Hypothalamus (tissue), 51 donors: ENCODE results near the gene ESAM.

Source experiments
- DNase-seq, 51 donors: peaks; one replicate each; lab custom pipeline; 2025; lab: John Stamatoyannopoulos, UW

Gene ESAM

DNA sequence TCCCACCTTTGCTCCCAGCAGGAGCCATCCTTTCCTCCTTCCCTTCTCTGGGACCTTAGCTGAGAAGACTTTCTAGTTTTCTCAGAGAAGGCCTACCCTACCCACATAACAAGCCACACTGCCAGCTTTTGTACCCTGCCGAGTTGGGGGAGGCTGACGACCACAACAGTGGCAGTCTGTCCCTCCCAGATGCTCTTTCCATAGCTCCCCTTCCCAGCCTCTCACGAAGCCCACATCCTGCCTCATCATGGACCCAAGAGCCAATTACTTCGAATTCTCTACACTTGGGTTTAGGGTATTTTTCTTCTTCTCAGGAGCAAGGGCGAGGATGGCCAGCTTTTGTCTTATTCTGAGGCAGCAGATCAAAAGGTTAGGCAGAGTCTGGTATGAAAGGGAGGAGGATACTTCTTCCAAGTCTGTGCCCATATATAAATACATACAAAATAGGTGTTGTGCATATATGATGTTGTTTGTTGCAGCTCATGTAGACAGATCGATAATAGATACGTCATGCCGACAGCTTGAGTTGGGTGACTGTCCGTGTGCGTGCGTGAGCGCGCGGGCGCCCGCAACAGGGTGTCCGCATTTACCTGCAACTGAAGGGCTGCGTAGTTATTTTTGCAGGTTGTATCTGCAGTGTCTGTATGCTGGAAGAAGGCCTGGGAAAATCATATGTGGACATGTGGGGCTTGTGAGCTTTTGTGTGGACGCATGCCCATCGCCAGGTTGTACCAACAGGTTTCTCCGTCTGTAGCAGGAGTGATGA is 23.2 kb downstream of the ESAM start:
- DNase-seq = no peak

DNA sequence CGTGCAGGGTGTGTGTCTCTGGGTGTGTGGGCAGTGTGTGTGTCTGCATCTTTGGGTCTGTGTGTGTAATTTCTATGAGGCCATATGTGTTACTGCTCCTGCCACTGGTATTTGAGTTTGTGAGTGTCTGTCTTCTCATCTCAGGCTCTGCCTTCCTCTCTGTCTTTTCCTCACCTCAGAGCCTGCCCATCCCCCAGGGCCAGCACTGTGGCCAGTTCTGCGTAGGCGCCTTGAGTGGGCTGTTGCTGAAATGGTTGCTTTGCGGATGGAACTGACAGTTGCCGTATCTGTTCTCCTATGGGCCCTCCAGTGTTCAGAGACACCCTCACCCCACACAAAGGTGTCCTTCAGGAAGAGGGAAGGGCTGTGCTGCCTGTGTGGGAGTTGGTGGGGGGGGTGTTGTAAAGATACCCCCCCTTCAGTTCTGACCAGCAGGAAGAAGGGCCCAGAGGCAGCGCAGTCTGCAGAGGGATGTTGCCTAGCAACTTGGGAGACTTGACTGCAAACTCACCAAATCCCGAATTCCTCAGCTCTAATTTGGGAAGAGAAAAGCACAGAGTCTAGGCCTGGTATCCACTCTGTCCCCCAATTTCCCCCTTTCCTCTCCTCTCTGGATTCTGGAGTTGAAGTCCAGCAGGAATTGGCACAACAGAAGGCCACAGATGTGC is 24.3 kb downstream of the ESAM start:
- DNase-seq = peak in 5 of 51 donors; percentile 19 to 44 (median 24)

DNA sequence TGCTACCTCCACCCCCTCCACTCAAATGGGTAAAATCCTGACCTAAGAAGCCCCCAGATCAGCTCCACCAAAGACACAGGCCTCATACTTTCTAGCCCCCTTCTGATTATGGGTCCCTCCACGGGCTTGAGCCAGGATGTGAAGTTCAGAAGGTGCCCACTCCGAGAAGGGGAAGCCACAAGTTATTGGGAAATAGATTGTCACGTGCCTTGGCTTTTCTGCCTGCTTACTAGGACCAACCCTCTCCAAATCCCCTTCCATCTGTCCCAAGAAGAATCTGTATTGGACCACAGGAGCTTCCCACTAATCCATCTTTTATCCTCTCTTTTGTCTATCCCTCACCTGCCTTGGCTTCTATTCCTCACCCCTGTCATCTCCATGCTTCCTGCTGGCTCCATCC is 25.4 kb downstream of the ESAM start:
- DNase-seq = no peak

DNA sequence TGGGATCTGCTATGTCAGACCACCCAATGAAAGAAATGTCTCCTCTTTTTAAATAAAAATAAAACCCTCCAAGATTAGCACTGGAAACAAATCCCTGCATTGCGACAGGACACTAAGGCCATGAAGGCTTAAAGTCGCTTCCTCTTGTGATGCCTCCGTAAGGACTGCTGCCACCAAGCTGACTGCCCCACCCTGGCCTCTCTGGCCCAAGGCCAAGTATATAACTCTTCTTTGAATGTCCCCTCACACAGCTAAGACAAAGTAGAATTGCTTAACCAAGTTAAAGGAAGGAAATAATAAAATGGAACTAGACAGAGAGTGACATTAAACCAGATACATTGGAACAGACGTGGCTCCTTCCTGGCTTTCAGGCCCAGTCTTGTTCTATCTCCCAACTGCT is 29.9 kb downstream of the ESAM start:
- DNase-seq = no peak

DNA sequence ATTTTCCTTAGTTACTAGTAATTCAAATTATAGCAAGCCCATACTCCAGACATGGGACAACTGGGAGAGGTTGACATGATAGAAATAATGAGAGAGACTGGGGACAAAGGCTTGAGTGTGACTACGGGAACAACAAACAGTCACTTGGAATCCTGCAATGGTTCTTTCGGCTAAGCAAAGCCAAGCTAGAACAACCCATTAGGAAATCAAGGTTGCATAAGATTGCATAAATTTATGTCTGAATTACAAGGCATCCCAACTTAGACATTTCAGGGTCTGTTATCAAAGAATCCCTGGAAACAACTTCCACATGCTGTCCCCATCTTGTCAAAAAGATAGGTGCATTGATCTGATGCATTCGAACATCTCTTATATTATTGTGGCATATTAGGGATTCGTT is 32.5 kb downstream of the ESAM start:
- DNase-seq = no peak

DNA sequence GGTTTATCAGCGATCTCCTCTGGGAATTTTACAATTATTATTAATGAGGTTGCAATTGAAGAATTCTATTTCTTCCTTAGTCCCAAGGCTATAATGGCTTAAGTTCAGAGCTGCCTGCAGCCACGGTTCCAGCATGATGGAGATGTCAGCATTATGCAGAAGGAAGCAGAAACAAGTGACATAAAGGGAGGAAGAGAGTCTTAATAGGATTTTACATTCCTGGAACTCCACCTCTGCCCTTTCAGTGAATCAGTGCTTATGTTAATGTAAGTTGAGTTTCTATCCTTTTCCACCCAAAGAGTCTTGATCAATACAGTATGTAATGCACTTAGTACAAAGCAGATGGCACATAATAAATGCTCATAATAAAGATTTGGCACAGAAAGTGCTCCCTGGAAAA is 34.0 kb downstream of the ESAM start:
- DNase-seq = no peak

DNA sequence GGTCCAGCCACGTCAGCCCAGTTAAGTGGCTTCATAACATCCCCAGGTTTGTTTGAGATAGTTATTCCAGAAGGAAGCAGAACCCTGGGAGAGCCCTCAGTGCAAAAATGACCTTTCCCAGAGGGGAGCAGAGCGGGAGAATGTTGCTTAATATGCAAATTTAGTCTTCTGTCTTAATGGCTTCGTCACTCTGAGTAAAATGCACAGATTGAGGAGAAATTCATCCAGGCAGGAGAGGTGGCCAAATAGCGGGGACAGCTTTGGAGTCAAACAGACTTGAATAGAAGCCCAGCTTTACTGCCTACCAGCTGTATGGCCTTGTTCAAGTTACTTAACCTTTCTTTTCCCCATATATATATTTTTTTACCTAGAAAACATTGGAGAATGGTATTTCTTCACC is 34.6 kb downstream of the ESAM start:
- DNase-seq = no peak

DNA sequence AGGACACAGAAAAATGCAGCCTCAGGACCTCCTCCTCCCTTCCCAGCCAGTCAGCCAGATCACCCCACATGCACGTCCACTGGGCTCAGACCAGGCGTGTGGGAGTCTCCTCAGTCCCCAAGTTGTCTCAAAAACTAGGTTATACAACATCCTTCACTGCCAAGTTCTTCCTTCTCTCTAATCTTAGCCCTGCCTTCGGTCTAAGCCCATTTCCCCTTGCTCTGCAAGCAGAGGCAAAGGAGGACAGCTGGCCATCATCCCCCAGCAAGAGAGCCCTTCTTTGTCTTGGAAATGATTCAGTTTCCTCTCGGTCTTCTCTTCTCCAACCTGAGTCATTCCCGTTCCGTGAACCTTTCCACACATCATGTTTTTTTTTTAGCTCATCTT is 36.4 kb downstream of the ESAM start:
- DNase-seq = no peak

DNA sequence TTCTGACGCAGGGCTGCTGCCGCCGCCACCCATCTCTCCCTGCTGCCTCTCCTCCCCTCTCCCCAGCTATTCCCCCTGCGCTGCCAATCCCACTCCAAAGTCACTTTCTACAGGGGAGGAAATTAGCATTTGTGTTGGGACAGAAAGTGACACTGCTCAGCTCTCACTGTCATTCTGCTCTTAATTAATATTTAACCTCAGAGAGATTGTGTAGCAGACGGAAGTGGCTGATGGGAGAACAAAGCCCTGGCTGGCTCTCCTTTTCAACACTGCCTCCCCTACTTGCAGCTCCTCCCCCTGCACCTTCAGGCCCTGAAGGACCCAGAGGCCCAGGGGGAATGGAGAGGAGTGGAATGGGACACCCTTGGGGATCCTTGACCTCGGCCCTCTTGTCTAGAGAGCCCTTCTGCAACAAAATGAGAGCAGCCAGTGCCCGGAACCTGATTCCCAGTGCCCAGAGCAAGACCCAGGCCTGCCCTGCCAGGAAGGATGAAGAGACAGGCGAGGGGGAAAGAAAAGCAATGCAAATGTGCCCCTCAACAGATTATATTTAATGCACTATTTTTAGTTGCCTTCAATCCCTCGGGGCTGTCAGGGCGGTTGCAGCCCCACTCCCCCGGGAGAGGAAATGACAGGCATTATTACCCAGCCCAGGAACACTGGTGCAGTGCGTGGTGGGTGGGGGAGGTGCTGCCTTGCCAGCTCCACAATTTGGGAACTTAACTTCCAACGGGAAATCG is 36.9 kb downstream of the ESAM start:
- DNase-seq = no peak

DNA sequence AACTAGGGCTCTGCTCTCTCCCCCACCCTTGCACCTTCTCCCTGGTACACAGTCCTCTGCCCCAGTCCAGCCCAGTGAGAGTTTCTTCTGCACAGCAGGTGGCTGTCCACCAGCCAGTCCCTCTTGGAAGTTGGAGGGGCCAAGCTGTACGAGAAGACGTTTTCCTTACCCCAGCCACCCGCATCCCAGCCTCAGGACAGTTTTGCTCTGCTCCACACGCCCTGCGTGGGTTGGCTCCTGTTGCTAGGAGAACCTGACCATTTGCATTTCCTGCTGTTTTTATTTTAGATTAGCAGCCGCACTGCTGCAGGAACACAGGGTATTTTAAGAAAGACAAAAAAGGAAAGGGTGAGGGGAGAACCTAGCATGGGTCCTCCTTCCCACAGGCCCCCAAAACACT is 39.9 kb downstream of the ESAM start:
- DNase-seq = no peak

DNA sequence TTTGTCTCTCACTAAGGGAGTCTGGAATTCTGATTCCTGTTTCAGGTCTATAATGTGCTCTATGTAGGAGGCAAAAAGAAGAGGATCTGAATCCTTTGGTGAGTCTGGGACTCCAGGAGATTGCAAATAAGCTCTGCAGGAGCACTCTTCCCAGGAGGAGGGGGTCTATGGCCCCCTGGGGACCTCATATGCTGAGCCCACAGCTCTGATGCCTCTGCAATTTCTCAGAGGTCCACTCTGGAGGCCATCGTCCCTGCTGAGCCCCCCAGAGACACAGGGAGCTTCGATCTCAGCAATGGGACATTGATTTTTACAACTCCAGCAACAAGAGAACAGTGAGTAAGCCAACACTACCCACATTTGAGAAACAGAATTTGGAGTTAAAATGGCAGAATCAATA is 42.6 kb downstream of the ESAM start:
- DNase-seq = no peak

DNA sequence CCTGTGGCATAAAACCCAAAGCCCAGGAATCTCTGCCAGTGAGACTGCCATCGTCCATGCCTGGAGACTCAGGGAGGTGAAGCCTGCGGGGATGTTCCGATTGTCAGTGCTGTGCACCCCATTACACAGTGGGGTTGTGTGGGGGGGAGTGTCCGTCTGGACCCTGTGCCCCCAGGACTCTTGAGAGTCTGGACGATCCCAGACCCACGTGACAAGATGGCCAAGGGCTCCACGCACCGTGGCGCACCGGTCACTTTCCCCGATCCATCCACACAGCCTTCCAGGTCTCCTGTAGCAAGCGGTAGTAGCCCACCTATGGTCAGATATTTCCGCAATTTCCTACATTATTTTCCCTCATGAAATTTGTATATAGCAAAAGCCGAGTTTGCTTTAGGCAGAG is 43.3 kb downstream of the ESAM start:
- DNase-seq = no peak

DNA sequence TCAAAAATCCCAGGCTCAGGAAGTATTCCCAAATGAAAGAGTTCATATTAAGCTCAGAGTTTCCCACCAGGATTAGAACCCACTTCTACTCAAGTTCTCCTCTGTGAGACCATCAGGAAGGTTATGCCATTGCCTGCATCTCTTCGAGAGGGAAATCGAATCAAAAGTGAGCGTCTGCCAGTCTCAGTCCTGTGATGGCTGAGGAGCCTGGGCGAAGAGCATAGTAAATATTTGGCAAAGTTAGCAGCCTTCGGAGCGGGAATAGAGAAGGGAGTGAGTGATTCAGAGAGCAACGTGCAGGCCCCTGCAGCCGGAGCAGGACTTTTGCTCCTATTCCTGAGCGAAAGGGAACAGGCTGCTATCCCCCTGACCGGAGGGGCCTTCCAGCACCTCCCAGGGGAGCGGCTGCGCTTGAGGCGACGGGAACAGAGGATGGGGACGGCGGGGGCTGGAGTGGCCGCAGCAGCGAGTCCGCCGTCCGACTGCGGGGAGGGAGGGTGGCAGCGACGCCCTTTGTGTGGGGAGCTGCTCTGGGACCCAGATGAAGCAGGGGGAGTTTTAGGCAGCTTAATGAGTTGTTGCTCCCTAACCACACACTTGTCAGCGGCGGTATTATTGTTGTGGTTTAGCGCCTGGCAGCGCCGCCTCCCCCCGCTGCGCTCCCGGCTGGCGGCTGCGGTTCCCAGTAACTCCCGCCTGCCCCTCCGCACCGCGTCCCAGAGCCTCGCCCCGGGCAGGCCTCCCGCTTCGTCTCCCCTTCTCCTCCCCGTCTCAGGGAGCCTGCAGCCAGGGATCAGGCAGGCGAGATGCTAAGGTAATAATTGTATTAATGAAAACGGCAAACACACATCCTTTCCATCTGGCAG is 44.1 kb downstream of the ESAM start:
- DNase-seq = peak in 1 of 51 donors; percentile 14

DNA sequence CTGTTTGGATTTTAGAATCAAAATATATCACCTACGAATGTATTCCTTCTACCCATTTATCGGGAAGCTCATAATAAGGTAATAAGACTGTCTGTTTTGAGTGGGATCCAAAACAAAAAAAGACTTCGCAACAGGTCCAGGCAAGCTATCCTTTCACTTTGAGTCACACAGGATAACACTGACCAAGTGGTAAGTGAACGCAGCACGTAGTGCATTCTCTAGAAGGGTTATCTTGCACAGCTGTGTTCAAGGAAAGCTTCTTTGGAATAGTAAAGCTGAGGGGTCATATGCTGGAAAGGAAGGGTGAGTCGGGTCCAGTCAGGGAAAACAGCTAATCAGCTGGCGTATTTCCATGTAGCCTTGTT is 44.7 kb downstream of the ESAM start:
- DNase-seq = no peak

DNA sequence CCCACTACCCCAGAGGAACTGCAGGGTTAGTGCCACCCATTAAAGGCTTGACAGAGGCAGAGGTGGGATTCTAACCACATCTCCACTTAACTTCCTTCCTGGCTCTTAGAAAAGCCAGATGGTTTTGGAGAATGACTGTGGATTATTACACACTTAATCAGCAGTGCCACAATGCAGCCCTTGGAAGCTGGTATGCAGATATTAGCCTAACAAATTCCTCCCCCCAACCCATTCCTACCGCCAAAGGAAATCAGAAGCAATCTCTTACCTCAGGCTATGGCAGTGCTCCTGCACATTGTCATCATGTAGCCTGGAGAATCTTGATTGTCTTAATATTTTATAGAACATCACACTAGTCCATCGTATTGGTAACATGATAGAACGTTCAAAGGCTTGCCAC is 45.5 kb downstream of the ESAM start:
- no peak for DNase-seq

DNA sequence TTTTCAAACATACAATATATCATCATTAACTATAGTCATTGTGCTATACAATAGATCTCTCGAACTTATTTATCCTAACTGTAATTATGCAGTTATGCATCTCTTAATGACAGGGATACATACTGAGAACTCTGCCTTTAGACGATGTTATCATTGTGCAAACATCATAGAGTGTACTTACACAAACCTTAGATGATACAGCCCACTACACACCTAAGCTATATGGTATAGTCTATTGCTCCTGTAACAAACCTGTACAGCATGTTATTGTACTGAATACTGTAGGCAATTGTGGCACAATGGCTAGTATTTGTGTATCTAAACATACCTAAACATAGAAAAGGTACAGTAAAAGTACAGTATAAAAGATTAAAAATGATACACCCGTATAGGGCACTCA is 49.7 kb downstream of the ESAM start:
- no peak for DNase-seq

DNA sequence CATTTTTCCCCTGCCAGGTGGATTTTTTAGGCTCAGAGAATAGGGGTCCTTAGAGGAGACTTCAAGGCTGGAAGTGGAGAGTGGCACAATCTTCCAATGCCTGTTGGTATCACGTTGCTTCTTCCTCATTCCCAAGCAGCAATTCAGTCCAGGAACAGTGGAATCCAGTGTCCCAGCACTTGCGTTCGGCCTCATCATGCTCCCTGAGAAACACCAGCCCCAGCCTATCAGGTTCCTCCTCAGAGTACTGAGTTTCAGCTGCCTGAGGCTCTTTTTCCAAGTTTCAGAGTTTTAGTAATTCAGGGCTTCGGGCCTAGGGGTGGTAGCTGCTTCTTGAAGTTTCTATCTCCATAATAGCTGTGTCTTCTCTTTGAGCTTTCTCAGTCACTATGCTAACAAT is 54.3 kb downstream of the ESAM start:
- no peak for DNase-seq
